Stomach (tissue), 9 donors: ENCODE results near the gene NEO1. TPM values are rescaled to one million over a fixed set of nuclear protein-coding genes. Genes with fewer than 3 reads are reported as not detected.

Source experiments
- DNase-seq, 2 donors: peaks; one replicate each; pipeline versions ENCODE4 v3.0.0 to v3.0.0-alpha.2; 2013 to 2019
- H3K27ac ChIP-seq, 5 donors: fragments of 200-600 bp in 4 of 5; sonication (generic) in 4 of 5; one replicate each; pipeline ENCODE4 v1.5.1; 2013 to 2019; ENCODE audit warnings: mild to moderate bottlenecking in 1 of 5, moderate library complexity in 1 of 5
- H3K27me3 ChIP-seq, 3 donors: fragments of 200-600 bp; sonication (generic); one replicate each; pipeline ENCODE4 v1.5.1; 2017 to 2019; ENCODE audit warnings: mixed run types in 1 of 3
- H3K36me3 ChIP-seq, 4 donors: fragments of 200-600 bp; sonication (generic); 1 replicate in 3 of 4; 2 replicates in 1 of 4; pipeline ENCODE4 v1.5.1; 2016 to 2019
- H3K4me1 ChIP-seq, 4 donors: fragments of 200-600 bp; sonication (generic); one replicate each; pipeline ENCODE4 v1.5.1; 2016 to 2019
- H3K4me3 ChIP-seq, 4 donors: fragments of 200-600 bp; sonication (generic) in 3 of 4; one replicate each; pipeline ENCODE4 v1.5.1; 2016 to 2019; ENCODE audit warnings: mild to moderate bottlenecking in 1 of 4
- H3K9me3 ChIP-seq, 4 donors: fragments of 200-600 bp; sonication (generic); one replicate each; pipeline ENCODE4 v1.5.1; 2016 to 2019
- EP300 ChIP-seq: sonication (generic); formaldehyde crosslinking; IDR thresholded peaks from one replicate; pipeline ENCODE4 v1.6.1; 2017; ENCODE audit warnings: antibody characterized with exemption
- POLR2A ChIP-seq, 4 donors: fragments of 450-650 bp; IDR thresholded peaks; one replicate each; pipeline ENCODE4 v1.6.1; 2016; ENCODE audit warnings: antibody characterized with exemption in 4 of 4, control low read depth in 2 of 4, mild to moderate bottlenecking in 1 of 4, moderate library complexity in 1 of 4
- POLR2AphosphoS5 ChIP-seq, 3 donors: sonication (generic); formaldehyde crosslinking; IDR thresholded peaks; one replicate each; pipeline ENCODE4 v1.6.1; 2016; ENCODE audit warnings: antibody characterized with exemption in 3 of 3
- WGBS, 5 donors: extraction: QIAGEN DNeasy Blood & Tissue Kit in 3 of 5; methylation state at CpG; one replicate each; pipeline versions ENCODE4 v1.1.5 to v1.1.7; 2013 to 2018; 5-methylcytosine and 5-hydroxymethylcytosine counted together
- intact Hi-C: fragments of 100-400 bp; cut with DNase I; formaldehyde crosslinking; loops from one replicate; pipeline ENCODE4 v1.15.1; 2023; ENCODE audit warnings: low total_unique reads
- polyA plus RNA-seq, 3 donors: library from polyadenylated mRNA; stranded (reverse); fragments of 200-250 nt; gene quantifications; one replicate each; pipeline ENCODE4 v1.2.3, GENCODE V29; 2013
- total RNA-seq, 5 donors: library from RNA; depleted of rRNA; stranded (reverse); fragments of >200 nt; gene quantifications; one replicate each; pipeline versions ENCODE4 v1.1.0 to v1.2.3, GENCODE V29; 2014 to 2016
- TF ChIP-seq, protein P1 (sequence below), 7 experiments: fragments of 450-650 bp in 4 of 7; fragments of 200-600 bp in 3 of 7; sonication (generic) in 3 of 7; IDR thresholded peaks; one replicate each; pipeline ENCODE4 v1.5.1; 2016 to 2019; ENCODE audit warnings: antibody characterized with exemption in 7 of 7, control low read depth in 2 of 7, mild to moderate bottlenecking in 1 of 7
- donor health status: healthy with polysubstance abuse.
- donor health status: Bipolar disorder and iron deficiency.
- donor health status: healthy.

The NEO1 gene
- total and polyA plus RNA-seq, 8 donors: 4.7 to 182 (median 17.3) TPM

GRCh38 chr15:73024168-73024567 lies 28.1 kb upstream of the NEO1 start:
- intact Hi-C loops: no loop called here
- H3K27me3 ChIP-seq: peaks cover 0 to 15% (median 0%) of the 10 kb centered on the region in 3 donors
- H3K27ac ChIP-seq: no peak overlapping the region
- no peaks in the 10 kb centered on the region for H3K4me1 ChIP-seq
- no peak for DNase-seq
- H3K4me3 ChIP-seq: no peak overlapping the region
- TF ChIP-seq, protein P1, sequence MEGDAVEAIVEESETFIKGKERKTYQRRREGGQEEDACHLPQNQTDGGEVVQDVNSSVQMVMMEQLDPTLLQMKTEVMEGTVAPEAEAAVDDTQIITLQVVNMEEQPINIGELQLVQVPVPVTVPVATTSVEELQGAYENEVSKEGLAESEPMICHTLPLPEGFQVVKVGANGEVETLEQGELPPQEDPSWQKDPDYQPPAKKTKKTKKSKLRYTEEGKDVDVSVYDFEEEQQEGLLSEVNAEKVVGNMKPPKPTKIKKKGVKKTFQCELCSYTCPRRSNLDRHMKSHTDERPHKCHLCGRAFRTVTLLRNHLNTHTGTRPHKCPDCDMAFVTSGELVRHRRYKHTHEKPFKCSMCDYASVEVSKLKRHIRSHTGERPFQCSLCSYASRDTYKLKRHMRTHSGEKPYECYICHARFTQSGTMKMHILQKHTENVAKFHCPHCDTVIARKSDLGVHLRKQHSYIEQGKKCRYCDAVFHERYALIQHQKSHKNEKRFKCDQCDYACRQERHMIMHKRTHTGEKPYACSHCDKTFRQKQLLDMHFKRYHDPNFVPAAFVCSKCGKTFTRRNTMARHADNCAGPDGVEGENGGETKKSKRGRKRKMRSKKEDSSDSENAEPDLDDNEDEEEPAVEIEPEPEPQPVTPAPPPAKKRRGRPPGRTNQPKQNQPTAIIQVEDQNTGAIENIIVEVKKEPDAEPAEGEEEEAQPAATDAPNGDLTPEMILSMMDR (IDR thresholded peaks at IDR 0.05): no peak
- TF ChIP-seq EP300 (no peak), POLR2A (IDR thresholded peaks at IDR 0.05) (no peak)
- no peaks in the 10 kb centered on the region for H3K9me3 ChIP-seq
- no peaks in the 10 kb centered on the region for H3K36me3 ChIP-seq
- WGBS, 5 donors: 83 to 100% (median 89%) methylated on average over 2 to 4 of the region's 4 CpGs

- TF ChIP-seq, protein P1 (IDR thresholded peaks at IDR 0.05): no peak
- no peak for TF ChIP-seq EP300
- no peak for TF ChIP-seq POLR2AphosphoS5 (IDR thresholded peaks at IDR 0.05)
- TF ChIP-seq POLR2A (IDR thresholded peaks at IDR 0.05): no peak
- WGBS, 5 donors: 45 to 77% (median 49%) methylated on average over 4 of the region's 4 CpGs
These were observed 25.7 kb upstream of the NEO1 start for GRCh38 chr15:73026511-73027054.

GRCh38 chr15:73028031-73028430 lies 24.2 kb upstream of the NEO1 start:
- no peak for DNase-seq
- WGBS, 5 donors: 89 to 95% (median 90%) methylated on average over 6 of the region's 6 CpGs
- Histone ChIP-seq H3K27me3 (peaks cover 0 to 17% (median 0%) of the 10 kb centered on the region in 3 donors), H3K9me3 (no peaks in the 10 kb centered on the region), H3K4me1 (no peaks in the 10 kb centered on the region), H3K27ac (no peak overlapping the region), H3K4me3 (no peak overlapping the region), H3K36me3 (no peaks in the 10 kb centered on the region)
- TF ChIP-seq, protein P1 (IDR thresholded peaks at IDR 0.05): no peak
- TF ChIP-seq EP300 (no peak), POLR2A (IDR thresholded peaks at IDR 0.05) (no peak), POLR2AphosphoS5 (IDR thresholded peaks at IDR 0.05) (no peak)
- intact Hi-C loops: no loop called here

More at GRCh38 chr15:73026511-73027054, 25.7 kb upstream of the NEO1 start:
- Histone ChIP-seq H3K27me3 (peaks cover 0 to 21% (median 0%) of the 10 kb centered on the region in 3 donors), H3K4me3 (no peak overlapping the region), H3K4me1 (no peaks in the 10 kb centered on the region), H3K36me3 (no peaks in the 10 kb centered on the region), H3K27ac (no peak overlapping the region), H3K9me3 (no peaks in the 10 kb centered on the region)
- intact Hi-C loops: no loop called here
- DNase-seq: no peak

GRCh38 chr15:73028831-73029451 lies 23.3 kb upstream of the NEO1 start:
- no peak for TF ChIP-seq POLR2A (IDR thresholded peaks at IDR 0.05)
- no peak for TF ChIP-seq EP300
- TF ChIP-seq, protein P1 (IDR thresholded peaks at IDR 0.05): no peak
- TF ChIP-seq POLR2AphosphoS5 (IDR thresholded peaks at IDR 0.05): no peak
- Histone ChIP-seq H3K9me3 (no peaks in the 10 kb centered on the region), H3K36me3 (no peaks in the 10 kb centered on the region), H3K27me3 (peaks cover 0 to 20% (median 0%) of the 10 kb centered on the region in 3 donors), H3K27ac (no peak overlapping the region), H3K4me3 (no peak overlapping the region), H3K4me1 (no peaks in the 10 kb centered on the region)
- intact Hi-C loops: no loop called here
- WGBS, 5 donors: 50 to 62% (median 52%) methylated on average over 7 of the region's 7 CpGs
- DNase-seq: peak in 1 of 2 donors; percentile 60
